ENCODE measurements around the gene DUSP7. TPM values are rescaled to one million over a fixed set of nuclear protein-coding genes. Genes with fewer than 3 reads are reported as not detected.

DUSP7 gene
- 6.2 and 8.2 TPM in 2 replicates for total RNA-seq

DNA sequence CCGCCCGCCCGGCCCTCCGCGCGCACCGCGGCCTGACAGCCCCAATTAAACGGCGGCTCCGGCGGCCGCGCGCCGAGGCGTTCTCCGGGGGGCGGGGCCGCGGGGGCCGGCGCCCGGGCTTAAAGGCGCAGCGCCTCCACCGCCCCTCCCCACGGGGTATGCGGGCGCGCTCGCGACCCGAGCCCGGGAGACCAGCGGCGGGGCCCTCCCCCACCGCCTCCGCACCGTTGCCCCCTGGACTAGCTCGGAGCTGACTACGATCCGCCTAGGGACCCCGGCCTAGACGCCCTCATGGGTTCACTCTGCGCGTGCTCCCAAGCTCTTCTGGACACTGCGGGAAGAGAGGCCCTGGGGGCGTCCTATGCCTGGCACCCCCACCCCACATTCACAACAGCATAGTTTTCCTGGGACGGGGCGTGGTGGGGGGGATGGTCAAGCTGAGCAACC, at the start of gene DUSP7:
Gene DUSP7 (minus strand): TSS at position 51 of the 447 bp plus-strand sequence. CDS start 205 bp downstream, outside the sequence.
- DNase-seq (ENCODE audit: low read depth), result no peak

DNA sequence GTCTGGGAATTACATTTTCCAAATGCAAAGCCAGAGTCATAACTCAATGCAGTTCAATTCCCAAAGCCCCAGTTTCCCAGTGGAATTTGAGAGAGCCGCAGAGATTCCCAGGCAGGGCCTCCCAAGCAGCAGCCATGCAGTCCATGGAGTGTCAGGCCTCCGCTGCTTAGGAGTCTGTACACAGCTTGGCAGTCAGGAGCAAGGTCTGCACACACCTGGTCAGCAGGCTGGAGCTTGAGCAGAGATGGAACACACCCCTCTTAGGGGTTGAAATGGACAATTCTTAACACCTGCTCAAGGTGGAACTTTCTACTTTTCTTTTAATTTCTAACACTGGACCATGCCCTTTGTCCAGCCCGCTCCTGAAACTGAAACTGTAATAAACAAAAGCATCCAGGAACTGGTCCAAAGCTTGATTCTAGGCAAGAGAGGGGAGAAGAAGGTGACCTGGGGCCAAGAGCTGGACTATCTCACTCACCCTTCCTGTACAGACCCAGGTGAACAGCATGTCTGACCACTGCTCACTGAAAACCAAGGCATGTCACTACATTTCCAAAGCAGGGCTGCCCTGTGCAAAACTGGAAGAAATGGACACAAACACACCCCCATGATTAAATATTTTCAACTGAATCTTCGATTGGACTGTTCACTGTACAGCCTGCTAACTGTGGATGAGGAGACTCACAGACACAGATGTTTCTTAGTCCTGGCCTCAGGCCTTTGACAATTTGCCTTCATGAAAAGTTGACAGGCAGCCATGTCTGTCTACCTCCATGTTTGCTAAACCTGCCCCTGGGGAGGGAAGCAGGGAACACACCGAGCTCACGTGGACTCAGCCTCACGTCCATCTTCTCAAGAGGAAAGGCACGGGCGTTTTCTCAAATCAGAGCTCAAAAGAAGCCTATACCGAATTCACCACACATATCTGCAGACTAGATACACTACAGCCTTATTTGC, 48.6 kb upstream of the DUSP7 start:
- no peak for DNase-seq (ENCODE audit: low read depth)

- no peak for DNase-seq (ENCODE audit: low read depth)
These were observed 46.6 kb upstream of the DUSP7 start for GRCh38 chr3:52102934-52103333.

GRCh38 chr3:52099001-52099401, 42.6 kb upstream of the DUSP7 start:
- DNase-seq (ENCODE audit: low read depth), result no peak

DNA sequence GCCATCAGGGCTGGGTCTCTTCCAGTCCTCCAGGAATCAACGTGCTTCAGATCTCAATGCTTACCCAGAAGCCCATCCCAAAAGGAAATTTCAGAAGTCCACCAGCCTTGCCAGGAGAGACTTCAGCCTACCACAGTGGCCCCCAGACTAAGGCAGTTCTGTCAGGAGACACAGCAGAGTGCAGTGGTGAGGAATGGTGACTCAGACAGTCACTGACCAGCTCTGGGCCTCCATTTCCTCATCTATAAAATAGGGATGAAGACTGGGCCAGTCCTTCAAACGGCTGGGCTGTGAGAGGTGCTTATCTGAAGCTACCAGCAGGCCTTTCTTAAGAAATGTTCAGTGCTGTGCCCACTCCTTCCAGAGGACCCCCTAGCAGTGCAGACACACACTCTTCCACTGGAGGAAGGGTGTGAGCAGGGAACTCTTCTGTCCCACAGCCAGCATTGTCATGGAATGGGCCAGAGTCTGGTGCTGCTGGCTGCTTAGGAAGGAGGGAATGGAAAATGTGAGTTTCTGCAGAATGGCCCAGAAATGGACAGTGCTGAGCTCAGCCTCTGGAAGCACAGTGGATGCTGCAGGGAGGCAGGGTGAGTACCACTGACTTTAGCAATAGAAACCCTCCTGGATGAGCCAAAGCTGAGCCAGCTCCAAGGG, 41.6 kb upstream of the DUSP7 start:
- no peak for DNase-seq (ENCODE audit: low read depth)

GRCh38 chr3:52095990-52096775, 39.8 kb upstream of the DUSP7 start:
- peak; percentile 82 for DNase-seq (ENCODE audit: low read depth)

DNA sequence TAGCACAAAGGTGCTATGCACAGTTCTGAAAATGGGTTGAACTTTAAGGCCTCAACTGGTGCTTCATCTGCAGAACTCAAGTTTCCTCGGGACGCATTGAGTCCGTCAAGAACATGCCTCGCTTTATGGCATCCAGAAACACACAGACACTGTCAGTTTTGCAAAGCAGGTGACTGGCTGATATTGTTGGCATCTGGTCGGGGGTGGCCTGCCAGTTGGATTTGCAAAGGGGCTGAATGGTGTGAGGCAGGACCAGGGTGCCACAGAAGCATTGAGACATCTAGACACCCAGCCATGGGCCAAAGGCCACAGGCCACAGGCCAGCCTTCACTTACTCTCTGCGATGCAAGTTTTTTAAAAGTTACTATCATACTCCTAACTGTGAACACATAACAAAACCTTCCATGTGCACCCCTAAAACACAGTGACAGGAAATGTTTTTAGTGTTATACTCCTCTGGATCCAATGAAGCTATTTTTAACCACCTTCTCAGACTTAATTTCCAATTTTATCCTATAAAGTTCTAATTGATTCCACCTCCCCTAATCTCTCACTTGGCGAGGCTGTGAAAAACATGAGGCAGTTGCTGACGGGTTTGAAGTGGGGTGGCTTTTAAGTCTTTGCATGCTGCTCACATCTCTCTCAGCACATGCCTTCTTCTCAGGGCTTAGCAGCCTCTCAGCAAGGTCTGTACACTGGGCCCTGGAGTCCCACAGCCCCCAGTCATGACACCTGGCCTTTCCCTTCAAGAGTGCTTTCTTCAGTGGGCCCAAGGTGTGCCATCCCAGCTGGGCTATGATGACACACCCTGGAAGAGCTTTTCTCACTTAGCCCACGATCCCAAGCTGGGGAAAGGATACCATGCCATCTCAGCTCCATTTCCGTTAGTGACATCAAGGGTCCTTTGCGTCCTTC, 38.5 kb upstream of the DUSP7 start:
- no peak for DNase-seq (ENCODE audit: low read depth)

- DNase-seq (ENCODE audit: low read depth), result peak; percentile 95
These were observed 37.6 kb upstream of the DUSP7 start for GRCh38 chr3:52093756-52094545.

- DNase-seq (ENCODE audit: low read depth), result no peak
These were observed 36.5 kb upstream of the DUSP7 start for GRCh38 chr3:52092891-52093290.

DNA sequence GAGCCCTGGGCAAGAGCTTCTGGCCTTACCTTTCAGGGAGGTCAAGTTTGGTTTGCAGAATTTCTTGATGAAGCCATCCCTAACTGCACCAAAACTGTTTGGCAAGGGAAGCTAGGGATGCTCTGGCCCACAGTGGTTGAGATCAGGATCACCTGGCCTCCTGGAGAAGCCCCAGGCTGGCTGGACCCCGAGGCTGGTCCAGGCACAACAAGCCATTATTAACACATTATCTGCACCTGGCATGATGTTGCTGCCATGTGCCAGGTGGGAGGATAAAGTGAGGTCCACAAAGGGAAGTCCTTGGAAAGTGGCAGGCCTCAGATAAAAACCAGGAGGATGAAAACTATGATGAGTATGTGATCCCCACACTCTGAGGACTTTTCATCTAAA, 35.9 kb upstream of the DUSP7 start:
- no peak for DNase-seq (ENCODE audit: low read depth)

DNA sequence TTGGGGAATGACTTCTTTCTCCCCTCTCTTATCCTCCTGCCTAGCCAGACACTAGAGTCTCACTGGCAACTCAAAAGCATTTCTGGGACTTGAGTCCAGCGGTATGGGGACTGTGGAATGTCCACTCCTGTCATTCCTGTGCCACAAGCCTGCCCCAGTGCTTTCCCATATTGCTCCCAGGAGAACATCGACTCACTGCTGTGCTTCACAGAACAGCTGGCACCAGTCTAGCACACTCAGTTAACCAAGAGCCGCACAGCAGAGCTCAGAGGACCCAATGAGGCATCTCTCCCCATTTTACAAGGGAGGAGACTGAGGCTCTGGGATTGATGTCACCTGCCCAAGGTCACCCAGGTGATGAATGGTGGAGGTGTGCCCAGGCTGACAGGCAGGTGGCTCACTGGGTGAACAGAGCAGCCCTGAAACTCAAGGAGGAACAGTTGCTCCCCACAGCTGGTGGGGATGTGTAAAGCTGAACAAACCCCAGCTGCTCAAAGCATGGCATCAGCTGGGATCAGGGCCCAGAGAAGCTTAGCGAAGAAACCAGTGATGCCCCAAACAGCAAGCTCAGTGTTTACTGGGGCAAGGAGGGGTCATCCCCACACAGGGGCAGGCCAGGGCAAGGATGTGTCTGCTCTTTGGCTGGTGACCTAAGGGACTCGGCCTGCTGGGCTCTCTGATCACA, 35.4 kb upstream of the DUSP7 start:
- DNase-seq (ENCODE audit: low read depth), result peak; percentile 76

GRCh38 chr3:52090933-52091468, 34.6 kb upstream of the DUSP7 start:
- DNase-seq (ENCODE audit: low read depth), result no peak

GRCh38 chr3:52090131-52090932, 34.0 kb upstream of the DUSP7 start:
- peak; percentile 97 for DNase-seq (ENCODE audit: low read depth)

DNA sequence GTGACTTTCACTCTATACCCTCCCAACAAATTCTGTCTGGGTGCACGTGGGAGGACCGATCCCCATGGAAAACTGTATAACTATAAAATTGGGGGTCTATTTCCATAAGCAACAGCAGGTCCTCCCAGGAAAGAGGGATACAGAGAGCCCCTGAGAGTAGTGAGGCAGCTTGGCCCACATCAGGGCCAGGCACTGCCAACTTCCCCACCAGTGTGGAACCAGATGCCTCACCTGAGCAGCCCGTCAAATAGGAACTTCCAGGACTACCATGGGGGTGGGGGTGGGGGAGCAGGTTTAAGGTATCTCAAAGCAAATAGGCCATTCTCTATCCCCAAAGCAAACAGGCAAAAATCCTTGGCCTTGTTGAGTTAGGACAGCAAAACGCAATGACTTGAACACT, 33.3 kb upstream of the DUSP7 start:
- no peak for DNase-seq (ENCODE audit: low read depth)

- peak; percentile 73 for DNase-seq (ENCODE audit: low read depth)
These were observed 32.3 kb upstream of the DUSP7 start for GRCh38 chr3:52088445-52089367.

- DNase-seq (ENCODE audit: low read depth), result no peak
These were observed 31.4 kb upstream of the DUSP7 start for GRCh38 chr3:52087731-52088130.

DNA sequence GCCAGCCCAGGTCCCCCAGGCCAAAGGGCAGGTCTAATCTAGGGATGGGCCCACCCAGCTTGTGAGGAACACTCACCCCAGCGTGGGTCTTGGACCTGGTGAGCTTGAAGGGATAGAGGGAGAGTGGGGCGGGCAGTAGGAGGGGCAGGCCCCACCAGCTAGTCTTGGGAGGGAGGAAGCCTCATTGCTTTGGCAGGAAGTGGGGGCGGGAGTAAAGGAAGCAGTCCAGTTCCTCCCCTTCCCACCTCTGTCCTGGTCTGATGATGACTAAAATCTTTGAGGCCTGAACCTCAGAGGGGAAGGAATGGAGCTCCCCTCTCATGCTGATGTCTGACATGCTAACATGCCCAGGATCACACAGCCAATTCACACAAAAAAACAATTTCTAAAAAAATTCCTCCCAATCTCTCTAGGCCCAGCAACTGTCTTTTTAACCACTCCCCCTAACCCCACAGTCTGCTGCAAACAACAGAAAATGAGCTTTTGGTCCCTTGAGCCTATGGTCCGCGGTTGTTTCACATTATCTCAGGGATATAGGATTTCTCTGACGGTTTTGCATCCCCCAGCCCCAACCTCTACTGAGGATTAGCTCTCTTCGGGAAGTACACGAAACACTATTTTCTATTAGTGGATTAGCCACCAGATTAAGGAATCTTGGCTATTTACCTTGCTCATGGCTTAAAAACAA, 30.7 kb upstream of the DUSP7 start:
- no peak for DNase-seq (ENCODE audit: low read depth)
